ENCODE results near the gene GMPR.

GMPR gene

DNA sequence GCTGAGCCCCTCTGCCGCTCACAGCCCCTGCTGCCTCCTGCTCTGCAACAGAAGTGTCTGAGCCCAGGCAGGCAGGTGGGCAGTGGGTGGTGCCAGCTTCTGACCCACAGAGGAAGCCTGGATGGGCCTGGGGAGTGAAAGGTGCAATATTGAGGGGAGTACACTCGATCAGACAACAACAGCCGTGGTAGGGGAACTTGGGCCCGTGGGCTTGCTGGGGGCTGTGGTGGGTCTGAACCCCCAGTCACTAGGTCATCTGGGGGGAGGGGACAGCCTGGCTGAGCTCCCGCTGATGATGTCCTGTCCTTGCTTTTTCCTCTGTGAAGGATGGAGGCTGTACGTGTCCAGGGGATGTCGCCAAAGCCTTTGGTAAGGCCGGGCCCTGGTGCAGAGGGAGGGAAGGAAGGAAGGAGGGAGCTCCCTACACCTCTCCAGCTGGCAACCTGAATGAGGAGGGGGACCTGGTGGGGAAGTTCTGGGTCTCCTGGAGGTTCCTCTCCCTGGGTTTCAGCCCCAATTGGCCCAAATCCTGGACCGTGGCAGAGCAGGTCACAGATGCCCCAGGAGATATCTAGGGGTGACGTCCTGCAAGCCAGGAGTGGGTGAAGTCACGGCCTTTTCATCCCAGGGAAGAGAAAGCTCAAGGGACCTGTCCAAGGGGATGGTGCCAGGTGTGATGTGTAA is 47.2 kb downstream of the GMPR start:
- no peak overlapping the region for H3K4me3 ChIP-seq (ENCODE audit: low read depth, low read length)
- TF ChIP-seq, protein P1, sequence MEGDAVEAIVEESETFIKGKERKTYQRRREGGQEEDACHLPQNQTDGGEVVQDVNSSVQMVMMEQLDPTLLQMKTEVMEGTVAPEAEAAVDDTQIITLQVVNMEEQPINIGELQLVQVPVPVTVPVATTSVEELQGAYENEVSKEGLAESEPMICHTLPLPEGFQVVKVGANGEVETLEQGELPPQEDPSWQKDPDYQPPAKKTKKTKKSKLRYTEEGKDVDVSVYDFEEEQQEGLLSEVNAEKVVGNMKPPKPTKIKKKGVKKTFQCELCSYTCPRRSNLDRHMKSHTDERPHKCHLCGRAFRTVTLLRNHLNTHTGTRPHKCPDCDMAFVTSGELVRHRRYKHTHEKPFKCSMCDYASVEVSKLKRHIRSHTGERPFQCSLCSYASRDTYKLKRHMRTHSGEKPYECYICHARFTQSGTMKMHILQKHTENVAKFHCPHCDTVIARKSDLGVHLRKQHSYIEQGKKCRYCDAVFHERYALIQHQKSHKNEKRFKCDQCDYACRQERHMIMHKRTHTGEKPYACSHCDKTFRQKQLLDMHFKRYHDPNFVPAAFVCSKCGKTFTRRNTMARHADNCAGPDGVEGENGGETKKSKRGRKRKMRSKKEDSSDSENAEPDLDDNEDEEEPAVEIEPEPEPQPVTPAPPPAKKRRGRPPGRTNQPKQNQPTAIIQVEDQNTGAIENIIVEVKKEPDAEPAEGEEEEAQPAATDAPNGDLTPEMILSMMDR (IDR thresholded peaks at IDR 0.05; ENCODE audit: borderline replicate concordance, insufficient read depth, low read depth, low read length), result no peak

DNA sequence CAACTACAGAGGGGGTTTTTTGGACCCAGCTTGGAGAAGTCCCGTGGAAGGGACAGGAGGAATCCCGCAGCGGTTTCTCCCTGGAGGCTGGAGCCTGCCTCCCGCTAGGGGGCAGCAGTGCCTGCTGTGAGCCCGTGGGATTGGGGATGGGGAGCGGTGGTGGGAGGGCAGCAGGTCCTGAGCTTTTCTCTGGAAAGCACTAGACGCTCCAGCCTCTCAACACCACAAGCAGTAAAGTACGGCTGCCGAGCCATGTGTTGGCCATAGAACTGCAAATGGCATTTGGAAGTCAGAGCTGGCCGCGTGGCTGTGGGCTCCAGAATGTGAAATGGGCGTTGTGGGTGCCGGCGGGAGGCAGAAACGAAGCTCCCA is 47.8 kb downstream of the GMPR start:
- TF ChIP-seq, protein P1 (IDR thresholded peaks at IDR 0.05; ENCODE audit: borderline replicate concordance, insufficient read depth, low read depth, low read length), result peak; percentile 93
- no peak overlapping the region for H3K4me3 ChIP-seq (ENCODE audit: low read depth, low read length)

DNA sequence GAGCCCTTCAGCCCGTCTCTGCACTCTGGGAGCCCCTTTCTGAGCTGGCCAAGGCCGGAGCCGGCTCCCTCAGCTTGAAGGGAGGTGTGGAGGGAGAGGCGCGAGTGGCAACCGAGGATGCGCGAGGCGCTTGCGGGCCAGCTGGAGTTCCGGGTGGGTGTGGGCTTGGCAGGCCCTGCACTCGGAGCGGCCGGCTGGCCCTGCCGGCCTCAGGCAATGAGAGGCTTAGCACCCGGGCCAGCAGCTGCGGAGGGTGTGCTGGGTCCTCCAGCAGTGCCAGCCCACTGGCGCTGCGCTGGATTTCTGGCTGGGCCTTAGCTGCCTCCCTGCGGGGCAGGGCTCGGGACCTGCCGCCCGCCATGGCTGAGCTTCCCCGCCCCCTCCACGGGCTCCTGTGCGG is 49.8 kb downstream of the GMPR start:
- no peak overlapping the region for H3K4me3 ChIP-seq (ENCODE audit: low read depth, low read length)
- TF ChIP-seq, protein P1 (IDR thresholded peaks at IDR 0.05; ENCODE audit: borderline replicate concordance, insufficient read depth, low read depth, low read length), result no peak

DNA sequence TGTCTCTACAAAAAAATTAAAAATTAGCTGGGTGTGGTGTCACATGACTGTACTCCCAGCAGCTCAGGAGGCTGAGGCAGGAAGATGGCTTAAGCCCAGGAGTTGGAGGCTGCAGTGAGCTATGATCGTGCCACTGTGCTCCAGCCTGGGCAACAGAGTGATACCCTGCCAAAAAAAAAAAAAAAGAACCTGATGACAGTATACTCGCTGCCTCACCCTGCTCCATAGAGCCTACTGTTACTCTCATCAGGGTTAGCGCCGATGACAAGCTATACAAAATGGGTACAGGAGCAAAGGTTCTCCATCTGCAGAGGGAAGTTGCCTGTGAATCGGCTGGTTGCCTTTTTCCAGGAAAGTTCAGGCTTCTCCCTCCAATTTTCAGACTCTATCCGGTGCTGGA is 53.4 kb downstream of the GMPR start:
- TF ChIP-seq, protein P1 (IDR thresholded peaks at IDR 0.05; ENCODE audit: borderline replicate concordance, insufficient read depth, low read depth, low read length), result no peak
- no peak overlapping the region for H3K4me3 ChIP-seq (ENCODE audit: low read depth, low read length)

DNA sequence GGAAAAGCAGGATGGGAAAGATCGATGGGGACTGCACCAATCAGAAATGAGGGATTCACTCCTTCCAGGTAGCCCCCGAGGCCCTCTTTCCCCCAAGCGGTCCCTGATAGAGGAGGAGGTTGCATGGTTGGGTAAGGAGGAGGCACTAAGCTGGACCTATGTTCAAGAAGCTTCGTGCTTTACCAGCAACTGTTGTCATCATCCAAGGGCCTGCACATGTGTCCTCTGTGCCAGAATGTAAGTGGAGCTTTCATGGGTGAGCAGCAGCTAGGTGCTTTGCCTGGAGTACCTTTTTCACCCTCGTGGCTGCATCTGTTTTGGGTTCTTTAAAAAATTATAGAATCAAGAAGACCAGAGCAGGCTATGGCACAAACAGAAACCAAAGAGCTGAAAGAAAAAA is 54.0 kb downstream of the GMPR start:
- TF ChIP-seq, protein P1 (IDR thresholded peaks at IDR 0.05; ENCODE audit: borderline replicate concordance, insufficient read depth, low read depth, low read length), result no peak
- H3K4me3 ChIP-seq (ENCODE audit: low read depth, low read length), result no peak overlapping the region

DNA sequence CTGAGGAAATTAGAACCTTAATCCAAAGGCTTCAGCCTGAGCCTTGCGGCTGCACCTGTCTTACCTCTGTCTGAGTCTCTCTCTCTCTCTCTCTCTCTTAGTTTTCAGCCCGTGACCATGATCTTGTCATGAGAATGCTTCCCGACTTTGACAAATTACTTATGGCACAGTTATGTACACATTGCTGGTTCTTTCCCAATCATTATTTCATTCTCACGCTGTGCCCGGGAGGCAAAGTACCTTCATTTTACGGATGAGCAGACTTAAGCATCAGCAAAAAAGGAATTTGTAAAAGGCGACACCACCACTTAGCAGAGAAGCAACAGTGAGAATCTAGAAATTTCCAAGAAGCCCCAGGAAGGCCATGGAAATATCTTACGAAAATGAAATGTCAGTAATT is 54.6 kb downstream of the GMPR start:
- H3K4me3 ChIP-seq (ENCODE audit: low read depth, low read length), result no peak overlapping the region
- TF ChIP-seq, protein P1 (IDR thresholded peaks at IDR 0.05; ENCODE audit: borderline replicate concordance, insufficient read depth, low read depth, low read length), result no peak

DNA sequence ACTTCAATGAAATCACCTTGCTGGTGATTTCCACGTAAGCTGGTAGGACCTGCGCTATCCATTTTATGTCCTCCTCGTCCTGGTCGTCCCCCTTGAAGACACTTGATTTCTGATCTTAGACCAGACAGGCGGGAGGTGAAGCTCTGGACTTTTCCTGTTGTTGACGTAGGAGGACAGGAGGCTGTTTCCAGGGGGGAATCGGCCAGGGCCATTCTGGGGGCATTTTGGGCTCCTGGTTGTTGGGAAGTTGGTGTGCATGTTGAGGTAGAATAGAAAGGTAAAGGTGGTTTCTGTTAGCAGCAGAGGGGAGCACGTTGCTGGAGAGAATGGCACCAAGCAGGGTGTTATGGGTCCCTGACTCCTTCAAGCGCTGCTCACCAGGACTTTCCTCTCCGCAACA is 56.0 kb downstream of the GMPR start:
- no peak overlapping the region for H3K4me3 ChIP-seq (ENCODE audit: low read depth, low read length)
- TF ChIP-seq, protein P1 (IDR thresholded peaks at IDR 0.05; ENCODE audit: borderline replicate concordance, insufficient read depth, low read depth, low read length), result no peak

Measured in GM12875 (cell line).